Thoracic aorta (tissue), 2 donors: Measurements from ENCODE around the gene TMEM43. TPM values are rescaled to one million over a fixed set of nuclear protein-coding genes. Genes with fewer than 3 reads are reported as not detected.

Source experiments
- ATAC-seq: fragments of 150-250 bp; one replicate; pipeline ENCODE4 v1.8.0; 2017; ENCODE audit warnings: low read depth; ENCODE audit not compliant: insufficient number of reproducible peaks, low FRiP score
- DNase-seq: peaks from one replicate; pipeline ENCODE4 v3.0.0-alpha.2; 2020; ENCODE audit warnings: low spot score
- H3K27ac ChIP-seq, 2 donors: fragments of 200-600 bp; sonication (generic); 1 replicate in 1 of 2; 2 replicates in 1 of 2; pipeline ENCODE4 v1.5.1; 2016; ENCODE audit warnings: mild to moderate bottlenecking in 2 of 2, moderate library complexity in 2 of 2
- H3K27me3 ChIP-seq: fragments of 200-600 bp; sonication (generic); replicated peaks from 2 replicates; pipeline ENCODE4 v1.6.0; 2016; ENCODE audit warnings: mild to moderate bottlenecking; ENCODE audit not compliant: insufficient read depth
- H3K36me3 ChIP-seq: fragments of 200-600 bp; sonication (generic); one replicate; pipeline ENCODE4 v1.5.1; 2016
- H3K4me1 ChIP-seq, 2 donors: fragments of 200-600 bp; sonication (generic); 1 replicate in 1 of 2; 2 replicates in 1 of 2; pipeline versions ENCODE4 v1.5.1 to v1.6.0; 2016; ENCODE audit warnings: low read depth in 2 of 2, mild to moderate bottlenecking in 1 of 2; ENCODE audit not compliant: control insufficient read depth in 1 of 2
- H3K4me3 ChIP-seq: fragments of 200-600 bp; sonication (generic); 2 replicates; pipeline ENCODE4 v1.5.1; 2016; ENCODE audit warnings: mild to moderate bottlenecking
- H3K9me3 ChIP-seq: fragments of 200-600 bp; sonication (generic); 2 replicates; pipeline ENCODE4 v1.5.1; 2016
- total RNA-seq, 2 donors: library from RNA; depleted of rRNA; stranded (reverse); fragments of >200 nt; gene quantifications; one replicate each; pipeline versions ENCODE4 v1.1.0 to v1.2.3, GENCODE V29; 2016
- TF ChIP-seq, protein P1 (sequence below): fragments of 200-600 bp; sonication (generic); IDR thresholded peaks from one replicate; pipeline ENCODE4 v1.5.1; 2019; ENCODE audit warnings: antibody characterized with exemption

TMEM43 gene
- total RNA-seq, 2 donors from 2014 or later = 161 to 195 TPM

DNA sequence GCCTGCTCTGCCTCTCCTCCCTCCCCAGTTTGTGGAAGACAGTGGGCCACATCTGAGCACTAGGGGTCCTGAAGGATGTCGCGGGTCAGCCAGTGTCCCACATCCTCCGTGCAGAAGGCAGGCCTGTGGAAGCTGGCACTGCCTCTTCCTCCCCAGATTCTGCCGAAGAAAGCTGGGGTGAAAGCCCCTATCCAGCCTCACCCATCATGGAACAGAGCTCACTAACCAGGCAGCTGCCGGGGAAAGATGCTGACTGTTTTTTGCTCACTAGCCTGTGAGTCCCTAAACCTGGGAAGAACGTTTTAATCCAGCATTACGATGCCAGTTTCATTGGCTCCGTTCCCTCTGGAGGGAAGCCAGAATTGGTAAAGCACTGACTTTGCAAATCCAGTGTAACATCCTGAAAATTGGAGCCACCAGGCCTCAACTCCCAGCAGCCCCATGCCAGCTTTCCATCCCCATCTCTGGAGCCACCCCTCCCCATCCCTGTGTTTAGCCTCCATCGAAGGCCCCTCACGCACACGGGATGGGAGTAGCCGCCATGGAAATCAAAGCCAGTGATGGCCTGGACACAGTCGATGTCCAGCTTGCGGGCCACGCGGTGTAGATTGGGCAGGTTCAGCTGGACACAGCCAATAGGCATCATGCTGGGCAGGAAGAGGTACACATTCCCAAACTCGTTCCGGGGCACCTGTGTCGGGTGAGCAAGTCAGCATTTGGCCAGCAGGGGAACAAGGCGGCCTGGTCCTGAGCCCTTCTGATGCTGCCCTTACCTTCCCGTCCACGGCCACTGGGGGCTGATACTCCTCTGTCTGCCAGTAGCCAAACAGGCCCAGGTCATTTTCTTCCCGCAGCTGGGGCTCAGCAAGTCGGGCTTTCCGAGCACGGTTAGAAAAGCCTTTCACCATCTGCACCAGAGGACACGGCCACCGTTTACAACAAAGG lies 23.5 kb downstream of the TMEM43 start:
- peaks cover 22% of the 10 kb centered on the region for H3K36me3 ChIP-seq
- H3K27me3 ChIP-seq = no peaks in the 10 kb centered on the region
- ATAC-seq = no peak
- H3K9me3 ChIP-seq = no peaks in the 10 kb centered on the region
- no peak for DNase-seq
- peak overlapping the region; percentile 94 to 98 for H3K27ac ChIP-seq
- TF ChIP-seq, protein P1, sequence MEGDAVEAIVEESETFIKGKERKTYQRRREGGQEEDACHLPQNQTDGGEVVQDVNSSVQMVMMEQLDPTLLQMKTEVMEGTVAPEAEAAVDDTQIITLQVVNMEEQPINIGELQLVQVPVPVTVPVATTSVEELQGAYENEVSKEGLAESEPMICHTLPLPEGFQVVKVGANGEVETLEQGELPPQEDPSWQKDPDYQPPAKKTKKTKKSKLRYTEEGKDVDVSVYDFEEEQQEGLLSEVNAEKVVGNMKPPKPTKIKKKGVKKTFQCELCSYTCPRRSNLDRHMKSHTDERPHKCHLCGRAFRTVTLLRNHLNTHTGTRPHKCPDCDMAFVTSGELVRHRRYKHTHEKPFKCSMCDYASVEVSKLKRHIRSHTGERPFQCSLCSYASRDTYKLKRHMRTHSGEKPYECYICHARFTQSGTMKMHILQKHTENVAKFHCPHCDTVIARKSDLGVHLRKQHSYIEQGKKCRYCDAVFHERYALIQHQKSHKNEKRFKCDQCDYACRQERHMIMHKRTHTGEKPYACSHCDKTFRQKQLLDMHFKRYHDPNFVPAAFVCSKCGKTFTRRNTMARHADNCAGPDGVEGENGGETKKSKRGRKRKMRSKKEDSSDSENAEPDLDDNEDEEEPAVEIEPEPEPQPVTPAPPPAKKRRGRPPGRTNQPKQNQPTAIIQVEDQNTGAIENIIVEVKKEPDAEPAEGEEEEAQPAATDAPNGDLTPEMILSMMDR = no peak
- peaks cover 34 to 47% of the 10 kb centered on the region in 2 donors for H3K4me1 ChIP-seq
- H3K4me3 ChIP-seq = no peak overlapping the region

- Histone ChIP-seq H3K4me1 (peaks cover 25 to 31% of the 10 kb centered on the region in 2 donors), H3K36me3 (peaks cover 33% of the 10 kb centered on the region), H3K9me3 (no peaks in the 10 kb centered on the region), H3K27ac (no peak overlapping the region), H3K27me3 (no peaks in the 10 kb centered on the region), H3K4me3 (no peak overlapping the region)
- ATAC-seq (no peak), DNase-seq (no peak)
- TF ChIP-seq, protein P1 = no peak
These were observed 25.2 kb downstream of the TMEM43 start for GRCh38 chr3:14150078-14150477.

- no peak overlapping the region for H3K4me3 ChIP-seq
- H3K27me3 ChIP-seq = no peaks in the 10 kb centered on the region
- H3K36me3 ChIP-seq = peaks cover 33% of the 10 kb centered on the region
- ATAC-seq (no peak), DNase-seq (no peak)
- H3K27ac ChIP-seq = no peak overlapping the region
- H3K9me3 ChIP-seq = no peaks in the 10 kb centered on the region
- H3K4me1 ChIP-seq = peaks cover 19 to 25% of the 10 kb centered on the region in 2 donors
- TF ChIP-seq, protein P1 = no peak
These were observed 25.8 kb downstream of the TMEM43 start for GRCh38 chr3:14150491-14151230.

GRCh38 chr3:14151471-14152083 lies 26.7 kb downstream of the TMEM43 start:
- Histone ChIP-seq H3K9me3 (no peaks in the 10 kb centered on the region), H3K36me3 (peaks cover 40% of the 10 kb centered on the region), H3K27me3 (no peaks in the 10 kb centered on the region), H3K4me3 (no peak overlapping the region), H3K27ac (no peak overlapping the region), H3K4me1 (peaks cover 10 to 16% of the 10 kb centered on the region in 2 donors)
- DNase-seq = no peak
- ATAC-seq = no peak
- TF ChIP-seq, protein P1 = no peak
